ENCODE results near the gene PRSS48. TPM values are rescaled to one million over a fixed set of nuclear protein-coding genes. Genes with fewer than 3 reads are reported as not detected.

PRSS48 gene
- polyA plus RNA-seq, 1 donor from 2014 or later: not detected

GRCh38 chr4:151310124-151310728, 33.3 kb downstream of the PRSS48 start:
- Histone ChIP-seq H3K9me2 (ENCODE audit: insufficient read depth, low read length) (no peaks in the 10 kb centered on the region), H3K4me2 (ENCODE audit: low read length) (no peak overlapping the region), H4K20me1 (ENCODE audit: insufficient read depth) (no peaks in the 10 kb centered on the region), H3K9me3 (ENCODE audit: low read length) (no peaks in the 10 kb centered on the region), H3K27me3 (ENCODE audit: insufficient read depth, low read depth, low read length) (no peaks in the 10 kb centered on the region), H3K4me3 (ENCODE audit: low read length) (no peak overlapping the region), H3F3A (ENCODE audit: insufficient read depth, low read length, poor library complexity, severe bottlenecking) (no peaks in the 10 kb centered on the region), H3K27ac (ENCODE audit: low read length) (no peak overlapping the region), H3K36me3 (ENCODE audit: insufficient read depth, low read length) (no peaks in the 10 kb centered on the region), H3K9ac (ENCODE audit: low read length) (no peak overlapping the region), H3K79me2 (replicated peaks; ENCODE audit: insufficient read depth, low read length) (no peaks in the 10 kb centered on the region), H2AFZ (ENCODE audit: low read depth, low read length) (no peak overlapping the region)
- TF ChIP-seq TAF1 (IDR thresholded peaks at IDR 0.05; ENCODE audit: low read depth) (no peak), SMC3 (conservative IDR thresholded peaks at IDR 0.05; ENCODE audit: poor library complexity) (no peak), REST (IDR thresholded peaks at IDR 0.05; ENCODE audit: borderline replicate concordance) (no peak), POLR2AphosphoS5 (IDR thresholded peaks at IDR 0.05) (no peak), CTCF (IDR thresholded peaks at IDR 0.05; ENCODE audit: poor library complexity, severe bottlenecking) (no peak), EP300 (conservative IDR thresholded peaks at IDR 0.05; ENCODE audit: poor library complexity, severe bottlenecking) (no peak)

- Histone ChIP-seq H3K4me2 (ENCODE audit: low read length) (no peak overlapping the region), H3K4me3 (ENCODE audit: low read length) (no peak overlapping the region), H3K36me3 (ENCODE audit: insufficient read depth, low read length) (no peaks in the 10 kb centered on the region), H3K79me2 (replicated peaks; ENCODE audit: insufficient read depth, low read length) (no peaks in the 10 kb centered on the region), H3K27me3 (ENCODE audit: insufficient read depth, low read depth, low read length) (no peaks in the 10 kb centered on the region), H3F3A (ENCODE audit: insufficient read depth, low read length, poor library complexity, severe bottlenecking) (no peaks in the 10 kb centered on the region), H2AFZ (ENCODE audit: low read depth, low read length) (no peak overlapping the region), H4K20me1 (ENCODE audit: insufficient read depth) (no peaks in the 10 kb centered on the region), H3K9me2 (ENCODE audit: insufficient read depth, low read length) (no peaks in the 10 kb centered on the region), H3K9me3 (ENCODE audit: low read length) (no peaks in the 10 kb centered on the region), H3K27ac (ENCODE audit: low read length) (no peak overlapping the region), H3K9ac (ENCODE audit: low read length) (no peak overlapping the region)
- TF ChIP-seq EP300 (conservative IDR thresholded peaks at IDR 0.05; ENCODE audit: poor library complexity, severe bottlenecking) (no peak), SMC3 (conservative IDR thresholded peaks at IDR 0.05; ENCODE audit: poor library complexity) (no peak), EZH2 (IDR thresholded peaks at IDR 0.05; ENCODE audit: borderline replicate concordance, insufficient read depth, low read length, poor library complexity, severe bottlenecking) (no peak), POLR2AphosphoS5 (IDR thresholded peaks at IDR 0.05) (no peak), MXI1 (conservative IDR thresholded peaks at IDR 0.05; ENCODE audit: poor library complexity, severe bottlenecking) (no peak), REST (IDR thresholded peaks at IDR 0.05; ENCODE audit: borderline replicate concordance) (no peak), RAD21 (conservative IDR thresholded peaks at IDR 0.05) (no peak), CTCF (IDR thresholded peaks at IDR 0.05; ENCODE audit: poor library complexity, severe bottlenecking) (no peak), TAF1 (IDR thresholded peaks at IDR 0.05; ENCODE audit: low read depth) (no peak)
Measured at GRCh38 chr4:151313306-151314009, 36.5 kb downstream of the PRSS48 start.

Measured in neural cell (in vitro differentiated cells).